NCI-H1417 (cell line): ENCODE data around the gene CYP19A1.
"Not testable (repeated sequence)": the region's sequence is repeated elsewhere in the genome, so short reads cannot be mapped to it uniquely, and the experiment has no call there.

Experiments
- DNase-seq, 3 experiments: peaks; one replicate each; lab custom pipeline; 2025; lab: John Stamatoyannopoulos, UW

The CYP19A1 gene

DNA sequence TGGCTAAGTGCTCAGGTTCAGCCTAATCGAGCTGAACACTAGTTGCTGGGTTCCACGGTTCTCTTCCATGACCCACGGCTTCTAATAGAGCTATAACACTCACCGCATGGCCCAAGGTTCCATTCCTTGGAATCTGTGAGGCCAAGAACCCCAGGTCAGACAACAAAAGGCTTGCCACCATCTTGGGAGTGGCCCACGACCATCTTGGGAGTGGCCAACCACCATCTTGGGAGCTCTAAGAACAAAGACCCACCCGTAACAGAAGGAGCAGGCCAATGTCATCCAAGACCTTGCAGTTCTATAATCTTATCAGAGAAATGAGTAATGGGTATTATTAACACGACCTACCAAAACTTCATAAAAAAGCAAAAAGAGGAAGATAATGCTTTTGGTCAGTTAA lies 77.3 kb downstream of the CYP19A1 start:
- not testable (repeated sequence) for DNase-seq

DNA sequence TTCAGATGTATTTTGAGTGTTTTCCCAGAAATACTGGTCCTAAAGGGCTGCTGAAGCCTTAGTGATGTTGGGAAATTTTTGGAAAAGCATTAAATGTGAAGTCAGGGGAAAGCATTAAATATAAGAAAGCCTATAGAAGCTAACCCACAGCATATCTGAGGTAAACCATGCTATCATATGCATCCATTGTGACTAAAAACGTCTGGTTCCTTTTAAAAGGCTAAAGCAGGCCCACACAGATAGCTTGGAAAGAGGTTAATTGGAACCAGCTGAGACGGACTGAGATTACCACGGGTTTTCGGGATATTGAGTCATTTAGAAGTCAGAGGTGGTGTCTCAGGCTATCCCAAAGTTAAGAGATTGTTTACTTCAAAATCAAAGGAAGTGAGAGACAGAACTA lies 78.2 kb downstream of the CYP19A1 start:
- DNase-seq = no peak

DNA sequence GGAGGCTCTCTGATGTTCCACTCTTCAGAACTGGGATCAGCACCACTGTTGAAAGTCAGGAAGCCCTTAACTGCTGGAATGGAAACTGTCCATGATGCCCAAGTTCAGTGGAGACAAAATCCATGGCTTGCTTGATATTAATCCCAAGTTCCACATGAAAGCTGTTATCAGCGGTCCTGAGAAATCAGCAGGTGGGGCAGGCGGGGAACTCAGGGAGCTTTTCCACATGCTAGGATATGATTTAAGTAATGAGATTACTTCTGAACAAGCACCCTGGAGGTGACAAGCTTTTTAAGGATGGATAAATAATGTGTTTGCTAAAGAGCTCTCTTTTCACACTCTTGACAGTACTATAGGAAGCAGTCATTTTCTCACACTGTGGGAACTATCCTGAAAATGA lies 82.9 kb downstream of the CYP19A1 start:
- peak in 1 of 3 experiments; percentile 16 for DNase-seq

DNA sequence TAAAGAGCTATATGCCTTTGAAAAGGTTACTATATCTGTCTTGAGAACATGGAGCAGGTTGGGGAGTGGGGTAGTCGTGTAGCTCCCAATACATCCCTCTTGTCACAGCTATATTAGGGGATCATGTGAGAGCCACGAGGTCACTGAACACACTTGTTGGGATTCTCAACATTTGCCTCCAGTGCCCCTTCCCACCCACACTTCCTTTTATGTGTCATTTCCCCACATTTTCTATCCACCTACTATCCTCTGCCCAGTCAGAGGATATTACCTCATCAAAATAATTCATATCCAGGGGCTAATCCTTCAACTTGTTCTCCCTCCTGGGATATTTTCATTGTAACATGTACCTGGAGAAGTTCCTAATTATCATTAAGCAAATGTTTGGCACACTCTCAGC lies 85.0 kb downstream of the CYP19A1 start:
- DNase-seq = no peak

DNA sequence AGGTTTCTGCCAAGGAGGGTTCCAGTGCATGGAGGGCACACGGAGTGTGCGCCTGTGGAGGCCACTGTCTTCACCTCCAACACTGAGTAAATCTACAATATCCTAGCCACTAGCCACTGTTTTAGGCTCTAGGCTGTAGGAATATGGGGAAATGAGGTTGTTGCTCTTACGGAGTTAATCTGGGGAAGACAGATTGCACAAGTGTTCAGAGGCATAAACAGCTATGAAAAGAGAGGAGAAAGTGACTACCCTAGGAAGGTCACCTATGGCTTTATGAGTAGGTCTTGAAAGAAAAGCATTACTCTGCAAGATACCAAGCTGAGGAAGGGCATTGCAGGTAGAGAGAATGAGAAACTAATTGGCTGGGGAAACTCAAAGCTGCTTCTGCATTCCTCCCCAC lies 85.7 kb downstream of the CYP19A1 start:
- no peak for DNase-seq

DNA sequence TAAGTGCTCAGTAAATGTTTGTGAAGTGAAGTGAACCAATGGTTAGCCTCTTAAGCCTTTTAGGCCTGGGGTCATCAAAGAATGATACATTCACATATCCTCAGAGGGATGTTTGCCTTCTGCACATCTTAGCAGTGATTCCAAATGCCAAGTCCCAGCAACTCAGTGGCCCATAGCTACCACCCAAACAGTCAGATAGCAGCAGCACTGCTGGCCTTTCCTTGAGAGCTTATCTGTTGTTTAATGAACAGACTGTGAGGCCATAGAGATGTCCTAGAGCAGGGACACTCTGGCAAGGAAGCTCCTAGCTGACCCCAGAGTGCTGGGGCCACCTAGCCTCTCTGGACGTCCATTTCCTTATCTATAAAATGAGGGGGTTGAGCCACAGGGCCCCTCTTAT lies 86.8 kb downstream of the CYP19A1 start:
- no peak for DNase-seq

DNA sequence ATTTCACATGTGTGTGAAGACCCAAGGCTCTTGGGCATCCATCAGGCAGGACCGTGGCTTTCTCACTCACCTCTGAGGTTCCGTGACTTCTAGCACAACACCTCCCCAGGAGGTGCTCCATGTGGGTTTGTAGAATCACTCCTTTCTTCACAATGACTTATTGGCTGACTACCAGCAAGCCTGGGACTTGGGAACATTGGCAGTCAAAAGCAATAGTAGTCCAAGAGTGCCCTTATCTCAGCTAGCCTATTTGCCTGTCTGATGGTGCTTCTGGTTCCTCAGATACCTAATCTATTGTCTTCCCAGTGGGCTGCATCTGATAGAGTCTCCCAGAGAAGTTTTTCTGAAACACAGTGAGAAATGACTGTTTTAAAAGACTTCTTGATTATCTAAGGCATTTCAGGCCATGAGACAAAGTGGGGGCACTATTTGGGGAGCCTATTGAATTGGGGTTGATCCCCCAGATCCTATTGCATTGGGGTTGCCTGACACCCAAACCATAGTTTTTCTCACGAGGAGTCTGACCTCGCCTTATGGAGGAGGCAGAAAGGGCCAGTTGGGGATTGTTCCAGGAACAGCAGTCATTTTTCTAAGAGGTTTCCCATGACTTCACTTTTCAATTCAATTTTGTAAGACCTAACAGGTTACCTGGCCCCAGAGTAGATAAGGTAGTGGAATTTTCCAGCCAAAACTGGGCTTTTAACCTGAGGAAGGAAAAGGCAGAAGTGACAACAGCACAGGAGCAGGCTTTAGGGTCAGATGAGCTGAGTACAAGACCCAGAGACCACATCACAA lies 88.0 kb downstream of the CYP19A1 start:
- DNase-seq = no peak

DNA sequence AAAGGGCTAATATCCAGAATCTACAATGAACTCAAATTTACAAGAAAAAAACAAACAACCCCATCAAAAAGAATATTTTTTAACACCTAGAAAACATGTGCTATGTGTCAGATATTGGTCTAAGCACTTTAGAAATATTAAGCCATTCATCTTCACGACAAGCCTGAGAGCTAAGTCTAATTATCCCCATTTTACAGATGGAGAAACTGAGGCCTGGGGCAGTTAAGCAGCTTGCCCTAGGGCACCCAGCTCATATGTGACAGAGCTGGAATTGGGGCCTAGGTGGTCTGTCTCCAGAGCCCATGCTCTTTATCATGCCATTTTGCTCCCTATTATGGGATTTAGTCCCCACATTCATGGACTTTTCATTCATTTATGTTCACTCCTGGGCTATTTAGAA lies 92.8 kb downstream of the CYP19A1 start:
- no peak for DNase-seq

DNA sequence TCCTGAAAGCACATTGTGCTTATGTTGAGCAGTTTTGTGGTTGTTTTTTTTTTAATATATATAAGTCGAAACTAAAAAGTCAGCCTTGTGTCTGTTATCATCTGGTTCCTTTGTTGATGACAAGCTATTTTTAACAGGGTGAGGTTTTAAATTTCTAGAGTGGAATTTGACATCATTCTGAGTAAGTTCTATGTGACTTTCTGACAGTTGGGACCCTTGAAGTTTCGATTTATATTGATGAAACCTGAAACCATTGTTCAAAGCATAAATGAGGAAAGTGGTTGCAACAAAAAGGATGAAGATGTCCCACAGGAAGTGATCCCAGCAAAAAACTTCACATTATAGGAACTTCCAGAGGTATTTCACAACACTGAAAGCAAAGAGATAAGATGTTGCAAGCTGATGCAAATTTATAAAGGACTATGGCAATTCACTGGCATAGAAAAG lies 94.0 kb downstream of the CYP19A1 start:
- DNase-seq = no peak

DNA sequence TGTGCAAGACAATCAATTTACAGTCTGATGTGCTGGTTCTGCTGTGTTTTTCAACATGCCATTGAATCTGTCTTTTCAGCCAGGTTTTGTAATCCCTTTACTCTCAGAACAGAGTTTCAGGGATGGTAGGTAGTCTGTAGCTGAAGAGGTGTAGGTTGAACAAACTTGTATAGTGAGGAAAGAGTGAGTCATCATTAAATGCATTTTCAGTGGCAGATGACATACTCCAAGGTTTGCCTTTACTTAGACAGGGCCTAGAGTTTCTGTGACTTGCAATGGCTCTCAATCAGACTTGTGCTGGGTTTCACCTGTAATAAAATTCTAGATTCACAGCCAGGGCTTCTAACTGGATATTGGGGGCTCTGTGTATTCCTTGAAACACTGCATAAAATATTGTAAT lies 94.6 kb downstream of the CYP19A1 start:
- DNase-seq = no peak

DNA sequence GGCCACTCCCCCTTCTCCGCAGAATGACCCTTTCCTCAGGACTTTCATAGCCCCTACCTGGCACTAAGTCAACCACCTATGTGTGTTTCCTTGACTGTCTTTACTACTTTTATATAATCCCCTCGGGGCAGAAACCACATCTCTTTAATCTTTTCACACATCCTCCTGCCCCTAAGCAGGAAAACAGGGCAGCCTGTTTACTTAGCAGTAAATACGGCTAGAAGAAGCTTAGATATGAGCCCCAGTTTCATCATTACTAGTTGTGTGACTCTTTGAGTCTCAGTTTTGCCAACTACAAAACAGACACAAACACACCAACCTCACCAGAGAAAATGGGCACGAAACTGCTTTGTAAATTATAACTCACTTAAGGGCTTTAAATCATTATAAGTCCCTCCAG lies 98.3 kb downstream of the CYP19A1 start:
- DNase-seq = peak in 1 of 3 experiments; percentile 29

DNA sequence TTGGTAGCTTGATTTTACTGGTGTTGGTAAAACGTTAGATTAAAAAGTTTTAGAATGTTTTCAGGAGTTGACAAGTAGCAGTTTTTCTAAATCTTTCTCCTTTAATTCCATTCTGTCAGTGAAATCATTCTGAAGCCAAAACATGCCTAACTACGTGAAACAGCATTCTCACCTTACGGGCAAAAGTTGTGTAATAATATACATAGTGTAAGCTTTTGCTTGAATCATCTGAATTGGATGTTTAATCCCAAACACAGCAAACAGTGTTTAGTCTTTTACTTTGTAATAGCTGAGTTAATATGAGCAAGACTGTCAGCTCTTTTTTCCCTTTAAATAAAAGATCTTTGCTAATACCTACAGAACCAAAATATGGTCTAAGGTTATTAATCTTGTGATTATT lies 100.6 kb downstream of the CYP19A1 start:
- no peak for DNase-seq

DNA sequence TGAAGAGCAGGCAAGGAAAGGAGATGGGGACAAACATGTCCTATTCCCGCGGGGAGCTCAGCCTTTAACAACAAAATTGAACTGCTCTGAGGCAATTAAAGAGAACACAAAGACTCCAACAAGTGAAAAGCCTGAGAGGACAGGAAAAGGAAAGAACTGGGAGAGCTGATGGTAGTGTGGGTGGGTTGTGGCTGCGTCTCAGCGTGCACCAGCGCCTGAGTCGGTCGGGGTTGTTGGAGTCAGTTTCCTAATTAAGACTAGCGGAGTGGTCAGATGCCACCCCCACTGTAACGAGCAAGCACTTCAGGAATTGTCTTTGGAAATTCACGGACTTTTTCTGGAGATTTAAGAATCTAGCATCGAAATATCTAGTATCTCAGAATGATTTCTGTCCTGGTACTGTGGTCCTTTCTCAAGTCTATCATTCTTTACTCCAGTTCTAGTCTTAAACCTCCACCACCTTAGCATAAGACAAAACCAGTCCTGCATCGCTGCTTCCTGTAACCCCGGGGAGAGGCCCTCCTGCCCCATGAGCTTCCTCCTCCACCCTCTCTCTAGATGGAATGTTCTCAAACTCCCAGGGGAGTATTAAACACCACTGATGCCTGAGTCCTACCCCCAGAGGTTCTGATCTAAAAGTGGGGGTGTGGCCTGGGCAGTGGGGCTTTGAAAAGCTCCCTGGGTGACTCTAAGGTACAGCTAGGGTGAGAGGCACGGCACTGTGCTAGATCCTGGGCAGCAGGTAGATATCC lies 104.0 kb downstream of the CYP19A1 start:
- DNase-seq = no peak

DNA sequence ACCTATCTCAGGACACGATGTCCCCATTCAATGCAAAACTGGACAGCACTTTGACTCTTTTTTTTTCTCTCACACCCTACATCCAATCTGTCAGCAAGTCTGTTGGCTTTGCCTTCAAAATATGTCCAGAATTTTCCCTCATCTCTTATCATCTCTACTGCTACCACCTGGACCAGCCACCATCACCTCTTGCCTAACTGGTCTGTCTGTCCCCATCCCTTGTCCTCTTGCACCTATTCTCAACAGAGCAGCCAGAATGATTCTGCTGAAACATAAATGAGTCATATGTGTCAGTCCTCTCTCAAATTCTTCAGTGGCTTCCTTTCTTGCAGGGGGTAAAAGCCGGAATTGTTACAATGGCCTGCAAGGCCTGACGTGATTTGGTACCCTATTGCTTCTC lies 105.8 kb downstream of the CYP19A1 start:
- DNase-seq = no peak

DNA sequence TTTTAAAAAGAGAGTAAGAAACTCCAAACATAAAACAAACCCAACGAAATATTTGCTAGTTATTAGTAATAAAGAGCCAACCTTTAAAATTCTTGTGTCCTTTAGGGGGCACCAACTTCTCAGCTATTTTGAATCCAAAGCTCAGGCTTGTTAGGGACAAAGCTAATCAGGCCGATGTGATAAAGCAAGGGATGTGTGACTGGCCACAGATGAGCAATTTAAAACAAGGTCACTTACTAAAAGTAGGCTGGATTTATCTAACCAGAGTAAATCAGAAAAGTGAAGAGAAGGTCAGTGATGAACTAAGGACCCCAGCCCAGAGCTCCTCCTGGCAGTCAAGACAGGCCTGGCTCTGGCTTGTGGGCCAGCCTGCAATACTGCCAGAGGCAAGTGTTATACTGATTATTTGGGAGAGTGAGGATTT lies 108.5 kb downstream of the CYP19A1 start:
- peak in 2 of 3 experiments; percentile 28 to 72 for DNase-seq

DNA sequence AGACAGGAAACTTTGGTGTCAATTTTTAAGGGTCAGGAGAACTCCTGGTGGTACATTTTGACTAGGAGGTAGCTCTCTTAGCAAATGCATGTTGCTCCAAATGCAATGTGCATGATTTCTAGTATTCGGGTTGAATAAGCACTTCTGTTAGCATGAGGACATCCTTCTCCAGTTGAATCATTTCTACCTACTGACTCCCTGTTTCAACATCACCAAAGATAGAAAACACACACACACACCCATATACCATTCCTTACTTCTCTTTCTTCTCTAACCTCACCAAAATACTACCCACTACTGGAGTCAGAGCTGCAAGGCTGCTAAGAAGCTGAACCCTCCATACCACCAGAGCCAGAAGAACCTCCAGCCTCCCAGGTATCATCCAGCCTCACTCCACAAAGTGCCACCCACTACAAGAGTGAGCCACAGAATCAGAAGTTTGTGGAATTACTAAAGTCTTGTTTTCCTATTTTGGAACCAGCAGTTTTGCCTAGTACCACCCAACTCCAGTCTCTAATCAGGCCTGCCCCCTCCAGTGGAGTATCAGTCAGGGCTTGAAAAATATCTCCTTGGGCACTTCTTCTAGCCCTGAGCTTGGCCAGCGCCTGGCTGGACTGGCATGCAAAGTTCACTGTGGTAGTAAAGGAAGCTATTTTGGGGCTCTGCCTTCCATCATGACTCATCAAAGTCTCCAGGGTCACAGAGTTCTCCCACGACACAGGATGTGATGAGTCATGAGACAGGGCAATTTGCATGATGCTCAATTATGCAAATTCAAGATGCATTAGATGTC lies 110.3 kb downstream of the CYP19A1 start:
- DNase-seq = peak in 1 of 3 experiments; percentile 1

DNA sequence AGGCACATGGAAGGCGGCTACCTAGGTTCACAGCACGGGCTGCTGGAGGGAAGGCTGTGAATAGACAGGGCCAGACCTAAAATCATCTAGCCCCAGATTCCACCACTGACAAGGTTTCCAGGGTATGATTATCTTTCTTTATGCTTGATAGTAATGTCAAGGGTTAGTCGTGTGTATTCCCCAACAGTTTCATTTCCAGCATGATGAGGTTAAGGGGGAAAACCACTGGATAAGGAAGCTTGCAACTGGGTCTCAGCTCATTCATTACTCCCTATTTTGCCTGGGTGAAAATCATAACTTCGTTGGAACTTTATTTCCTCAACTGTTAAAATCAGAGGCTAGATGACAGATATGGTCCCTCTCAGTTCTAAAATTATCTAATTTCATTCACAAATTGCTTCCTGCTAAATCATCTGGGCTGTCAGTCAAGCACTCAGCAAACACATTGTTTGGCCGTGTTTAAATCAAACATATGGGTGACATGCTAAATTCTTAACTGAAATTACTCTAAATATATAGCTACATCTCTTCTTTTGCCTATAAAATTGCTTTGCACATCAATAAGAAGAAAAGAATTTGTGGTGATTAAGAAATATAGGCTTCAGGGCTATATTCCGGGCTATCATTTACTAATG lies 111.7 kb downstream of the CYP19A1 start:
- DNase-seq = peak in 1 of 3 experiments; percentile 2

DNA sequence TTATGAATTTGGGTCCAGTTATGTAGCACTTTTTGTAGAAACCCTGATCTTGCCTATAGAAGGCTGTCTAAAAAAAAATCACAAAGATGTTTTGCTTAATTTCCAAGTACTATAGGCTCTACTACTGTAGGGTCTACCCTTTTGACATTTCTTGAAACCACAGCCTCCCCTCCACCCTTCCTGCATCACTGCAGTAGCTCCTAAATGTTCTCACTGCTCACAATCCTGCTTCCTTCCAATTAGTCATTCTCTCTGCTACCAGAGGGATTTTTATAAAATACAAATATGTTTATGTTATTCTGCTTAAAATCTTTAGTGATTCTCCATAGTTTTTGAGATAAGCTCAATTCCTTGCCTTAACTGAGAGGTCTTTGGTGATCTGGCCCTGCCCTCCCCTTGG lies 114.0 kb downstream of the CYP19A1 start:
- DNase-seq = no peak

DNA sequence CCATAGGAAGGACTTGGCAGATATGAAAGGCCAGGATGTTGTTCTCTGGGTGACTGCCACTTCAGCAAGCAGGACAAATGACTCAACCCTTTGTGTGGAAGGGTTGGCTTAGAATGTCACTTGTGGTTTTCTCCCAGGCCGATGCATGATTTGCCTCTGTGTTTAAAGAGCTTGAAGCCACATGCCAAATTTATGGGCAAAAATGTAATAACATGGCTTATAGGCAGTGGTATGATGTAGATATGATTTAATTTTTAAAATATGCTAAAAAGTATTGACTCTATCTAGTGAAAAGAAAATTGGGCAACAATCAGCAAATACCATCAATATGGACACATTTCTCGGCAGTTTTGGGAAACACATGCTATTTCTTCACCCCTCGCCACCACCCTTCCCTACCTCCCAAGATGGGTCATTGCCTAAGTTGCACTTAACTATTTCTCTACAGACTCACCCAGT lies 114.6 kb downstream of the CYP19A1 start:
- DNase-seq = no peak

DNA sequence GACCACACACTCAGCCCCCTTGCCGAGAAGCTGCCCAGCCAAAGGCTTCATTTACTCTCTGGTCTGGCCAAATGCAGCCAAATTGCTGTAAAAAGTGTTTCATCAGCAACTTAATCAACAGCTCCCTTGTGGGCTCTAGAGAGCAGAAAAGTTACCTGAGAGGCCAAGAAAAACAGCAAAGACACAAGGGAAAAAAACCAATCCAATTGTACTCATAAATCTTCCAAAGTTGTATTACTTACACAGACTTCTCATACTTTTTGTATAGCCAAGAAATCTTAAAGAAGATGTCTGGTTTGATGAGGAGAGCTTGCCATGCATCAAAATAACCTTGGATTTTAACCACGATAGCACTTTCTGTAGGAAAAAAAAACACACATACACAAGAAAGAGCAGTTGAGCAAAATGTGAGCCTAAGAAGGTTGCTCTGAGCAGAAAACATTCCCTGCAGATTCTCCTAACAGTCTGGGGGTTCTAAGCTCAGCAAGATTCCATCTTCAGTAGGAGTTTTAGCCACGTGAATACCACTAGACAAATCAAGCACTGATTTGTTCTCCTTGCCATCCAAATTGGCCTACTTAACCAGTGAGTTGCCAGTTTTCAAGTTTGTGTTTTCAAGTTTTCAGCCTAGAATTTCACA lies 120.0 kb downstream of the CYP19A1 start:
- DNase-seq = no peak

DNA sequence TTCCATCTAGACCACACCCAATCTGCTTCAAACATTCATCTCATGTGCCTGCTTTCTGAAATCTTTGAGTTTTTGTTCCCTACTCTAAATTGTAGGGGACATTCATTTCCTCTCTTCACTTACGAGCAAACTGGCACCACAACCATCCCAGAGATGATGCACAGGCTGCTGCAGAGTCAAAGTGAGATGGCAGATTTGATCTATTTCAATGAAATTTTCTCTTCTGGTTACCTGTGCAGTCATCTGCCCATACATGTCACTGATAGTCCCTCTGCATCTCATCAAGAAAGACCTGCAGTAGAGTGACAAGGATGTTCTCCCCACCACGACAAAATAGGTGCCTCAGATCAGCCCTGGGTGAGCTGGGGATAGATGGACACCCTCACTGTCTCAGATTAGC lies 125.5 kb downstream of the CYP19A1 start:
- no peak for DNase-seq
